IPS-20b (cell line): ENCODE data around the gene ZNF23.
"Not testable (repeated sequence)": the region's sequence is repeated elsewhere in the genome, so short reads cannot be mapped to it uniquely, and the experiment has no call there.

ENCODE experiments used
- H3K27ac ChIP-seq: one replicate; pipeline ENCODE4 v1.5.1; 2013; ENCODE audit warnings: low read length
- H3K27me3 ChIP-seq: 2 replicates; pipeline ENCODE4 v1.6.1; 2013; ENCODE audit warnings: mild to moderate bottlenecking, low read length, inconsistent platforms; ENCODE audit not compliant: insufficient read depth
- H3K36me3 ChIP-seq: 2 replicates; pipeline ENCODE4 v1.6.1; 2013; ENCODE audit warnings: low read depth, mild to moderate bottlenecking, inconsistent platforms, low read length, moderate library complexity; ENCODE audit not compliant: insufficient read depth
- H3K4me1 ChIP-seq: 2 replicates; pipeline ENCODE4 v1.6.1; 2013; ENCODE audit warnings: mild to moderate bottlenecking, control low read depth, inconsistent platforms, low read length, moderate library complexity; ENCODE audit not compliant: insufficient read depth
- H3K4me3 ChIP-seq: 2 replicates; pipeline ENCODE4 v1.5.1; 2013; ENCODE audit warnings: mild to moderate bottlenecking, low read length, inconsistent platforms
- H3K9ac ChIP-seq: 2 replicates; pipeline ENCODE4 v1.6.1; 2013; ENCODE audit warnings: low read depth, mild to moderate bottlenecking, inconsistent platforms, low read length, moderate library complexity
- H3K9me3 ChIP-seq: 2 replicates; pipeline ENCODE4 v1.6.1; 2013; ENCODE audit warnings: mild to moderate bottlenecking, low read depth, low read length, inconsistent platforms; ENCODE audit not compliant: insufficient read depth

ZNF23 gene

DNA sequence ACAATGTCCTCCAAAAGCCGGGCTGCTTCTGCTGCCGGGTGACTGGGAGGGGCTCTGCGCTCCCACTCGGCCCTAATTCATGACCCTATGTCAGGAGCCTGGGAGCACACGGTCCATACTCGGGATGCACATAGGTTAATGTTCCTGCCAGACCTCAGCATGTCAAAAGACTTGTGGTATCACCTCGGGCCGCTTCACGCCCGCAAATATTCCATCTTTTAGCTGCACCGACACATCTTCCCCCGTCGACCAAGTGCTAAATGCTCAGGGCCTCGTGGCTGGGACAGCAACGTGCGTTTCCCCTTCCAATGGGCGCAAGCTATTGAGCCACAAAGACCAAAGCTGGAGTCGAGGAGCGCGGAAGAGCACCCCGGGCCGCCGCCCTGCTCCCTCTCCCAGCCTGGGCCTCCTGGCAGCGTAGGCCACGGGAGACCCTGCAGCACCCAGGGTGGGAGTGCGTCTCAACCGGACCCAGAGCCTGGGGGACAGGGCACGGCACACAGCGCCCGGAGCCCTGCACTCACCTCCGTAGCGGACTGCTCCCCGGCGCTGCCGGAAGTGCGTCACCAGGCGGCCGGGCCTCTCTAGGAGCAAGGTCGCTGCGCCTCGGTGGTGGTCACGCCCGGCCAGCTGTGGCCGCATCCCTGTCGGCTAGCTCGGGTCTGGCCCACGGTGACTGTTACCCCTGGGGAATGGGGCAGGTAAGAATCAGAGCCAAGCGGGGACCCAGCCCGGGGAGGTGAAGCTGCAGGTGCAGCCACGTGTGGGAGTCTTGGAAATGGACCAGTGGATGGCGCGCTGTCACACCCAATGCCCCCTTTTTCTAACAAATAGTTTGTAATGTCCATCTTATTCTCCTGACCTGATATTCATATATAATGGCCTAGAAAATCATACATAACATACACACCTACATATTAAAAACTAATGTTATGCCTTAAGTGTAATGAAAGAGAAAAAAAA, at the start of gene ZNF23:
Gene ZNF23, minus strand, starts transcription at position 562 of the 963 bp plus-strand sequence. CDS start 5,451 bp downstream, outside the sequence.
- Histone ChIP-seq H3K27ac (no peak within 1 kb of the TSS), H3K4me3 (peak within 1 kb of the TSS; percentile 90)

DNA sequence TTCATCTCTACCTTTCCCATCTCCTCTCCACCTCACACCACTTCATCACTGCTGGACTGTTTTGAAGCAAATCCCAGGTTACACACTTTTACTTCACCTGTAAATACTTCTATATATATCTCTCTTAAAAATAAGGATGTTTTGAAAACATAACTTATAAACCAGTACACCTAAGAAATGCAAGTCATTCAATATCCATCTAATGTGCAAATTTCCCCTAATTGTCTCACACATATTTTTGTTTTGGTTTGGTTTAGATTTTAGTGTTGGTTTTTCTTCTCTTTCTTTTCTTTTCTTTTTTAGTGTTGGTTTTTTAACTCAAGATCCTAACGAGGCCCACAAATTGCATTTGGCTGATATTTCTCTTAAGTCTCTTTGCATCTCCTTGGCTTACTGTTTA, 45.0 kb upstream of the ZNF23 start:
- Histone ChIP-seq H3K9ac (no peak overlapping the region), H3K4me3 (no peak overlapping the region), H3K36me3 (no peaks in the 10 kb centered on the region), H3K4me1 (no peaks in the 10 kb centered on the region), H3K27me3 (no peaks in the 10 kb centered on the region), H3K9me3 (peaks cover 8% of the 10 kb centered on the region; the same call in 1 of the 2 replicates), H3K27ac (no peak overlapping the region)

More for the DNA sequence above, at the start of gene ZNF23:
- Histone ChIP-seq H3K4me1 (no peaks in the 10 kb centered on the region; the same call in 1 of the 2 replicates), H3K27me3 (no peaks in the 10 kb centered on the region), H3K36me3 (no peaks in the 10 kb centered on the region), H3K9me3 (no peaks in the 10 kb centered on the region), H3K9ac (peak within 1 kb of the TSS; percentile 96)

DNA sequence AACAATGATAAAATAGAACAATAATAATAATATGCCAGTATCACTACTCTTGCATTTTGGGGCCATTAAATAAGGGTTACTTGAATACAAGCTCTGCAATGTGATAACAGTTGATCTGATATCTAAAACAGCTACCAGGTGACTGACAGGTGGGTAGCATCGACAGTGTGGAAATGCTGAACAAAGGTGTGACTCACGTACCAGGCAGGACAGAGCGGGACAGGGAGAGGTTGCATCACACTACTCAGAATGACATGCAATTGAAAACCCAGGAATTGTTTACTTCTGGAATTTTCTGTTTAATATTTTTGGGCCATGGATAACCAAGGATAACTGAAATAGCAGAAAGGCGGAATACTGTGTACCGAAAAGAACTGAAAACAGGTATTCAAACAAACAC, 42.9 kb upstream of the ZNF23 start:
- Histone ChIP-seq H3K9me3 (no peaks in the 10 kb centered on the region), H3K27ac (no peak overlapping the region), H3K4me3 (no peak overlapping the region), H3K36me3 (no peaks in the 10 kb centered on the region), H3K4me1 (no peaks in the 10 kb centered on the region), H3K9ac (no peak overlapping the region), H3K27me3 (no peaks in the 10 kb centered on the region)

DNA sequence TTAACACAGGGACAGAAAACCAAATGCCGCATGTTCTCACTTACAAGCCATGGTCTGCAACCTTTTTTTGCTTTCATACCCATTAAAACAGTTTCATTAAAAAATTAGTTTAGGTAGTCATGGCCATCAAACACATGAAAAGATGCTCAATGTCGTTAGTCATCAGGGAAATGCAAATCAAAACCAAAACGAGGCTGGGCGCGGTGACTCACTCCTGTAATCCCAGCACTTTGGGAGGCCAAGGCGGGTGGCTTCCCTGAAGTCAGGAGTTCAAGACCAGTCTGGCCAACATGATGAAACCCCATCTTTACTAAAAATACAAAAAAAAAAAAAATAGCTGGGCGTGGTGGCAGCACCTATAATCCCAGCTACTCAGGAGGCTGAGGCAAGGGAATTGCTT, 42.0 kb upstream of the ZNF23 start:
- H3K27ac ChIP-seq, H3K9me3 ChIP-seq, H3K36me3 ChIP-seq, H3K4me3 ChIP-seq, H3K9ac ChIP-seq, H3K4me1 ChIP-seq, H3K27me3 ChIP-seq: not testable (repeated sequence)

DNA sequence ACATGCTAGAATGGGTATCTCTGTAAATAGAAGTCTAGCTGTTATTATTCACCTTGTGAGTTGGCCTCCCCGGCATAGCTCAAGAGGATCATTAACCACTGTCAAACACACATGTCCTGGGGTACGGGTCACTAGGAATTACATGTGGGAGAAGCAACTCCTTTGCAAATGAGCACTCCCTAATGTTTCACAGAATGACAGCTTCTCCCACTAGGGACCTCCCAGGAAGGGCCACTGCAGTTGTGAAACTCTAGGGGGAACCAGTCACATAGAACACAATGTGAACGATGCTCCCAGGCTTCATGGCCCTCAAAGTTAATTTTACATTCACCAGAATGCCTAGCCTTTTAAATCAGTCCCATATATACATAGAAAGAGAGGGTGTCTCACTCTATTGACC, 39.5 kb upstream of the ZNF23 start:
- no peaks in the 10 kb centered on the region for H3K27me3 ChIP-seq
- H3K9ac ChIP-seq: no peak overlapping the region
- H3K9me3 ChIP-seq: no peaks in the 10 kb centered on the region
- H3K36me3 ChIP-seq: no peaks in the 10 kb centered on the region
- no peak overlapping the region for H3K27ac ChIP-seq
- H3K4me3 ChIP-seq: no peak overlapping the region
- H3K4me1 ChIP-seq: no peaks in the 10 kb centered on the region

DNA sequence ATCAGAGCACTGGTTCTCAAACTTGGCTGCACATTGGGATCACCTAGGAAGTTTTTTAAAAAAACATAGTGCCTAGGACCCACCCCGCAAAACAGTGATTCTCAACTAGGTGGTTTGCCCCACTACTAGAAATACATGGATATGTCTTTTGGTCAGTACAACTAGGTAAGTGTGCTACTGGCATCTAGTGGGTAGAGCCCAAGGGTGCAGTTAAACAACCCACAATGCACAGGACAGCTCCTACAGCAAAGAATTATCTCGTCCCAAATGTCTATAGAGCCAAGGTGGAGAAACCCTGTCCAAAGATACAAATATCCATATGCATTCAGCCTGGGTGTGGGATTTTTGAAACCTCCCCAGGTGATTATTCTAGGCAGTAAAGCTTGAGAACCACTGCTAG, 38.9 kb upstream of the ZNF23 start:
- H3K9me3 ChIP-seq: no peaks in the 10 kb centered on the region
- no peaks in the 10 kb centered on the region for H3K36me3 ChIP-seq
- no peaks in the 10 kb centered on the region for H3K4me1 ChIP-seq
- H3K27me3 ChIP-seq: no peaks in the 10 kb centered on the region
- H3K4me3 ChIP-seq: no peak overlapping the region
- no peak overlapping the region for H3K27ac ChIP-seq
- H3K9ac ChIP-seq: no peak overlapping the region

DNA sequence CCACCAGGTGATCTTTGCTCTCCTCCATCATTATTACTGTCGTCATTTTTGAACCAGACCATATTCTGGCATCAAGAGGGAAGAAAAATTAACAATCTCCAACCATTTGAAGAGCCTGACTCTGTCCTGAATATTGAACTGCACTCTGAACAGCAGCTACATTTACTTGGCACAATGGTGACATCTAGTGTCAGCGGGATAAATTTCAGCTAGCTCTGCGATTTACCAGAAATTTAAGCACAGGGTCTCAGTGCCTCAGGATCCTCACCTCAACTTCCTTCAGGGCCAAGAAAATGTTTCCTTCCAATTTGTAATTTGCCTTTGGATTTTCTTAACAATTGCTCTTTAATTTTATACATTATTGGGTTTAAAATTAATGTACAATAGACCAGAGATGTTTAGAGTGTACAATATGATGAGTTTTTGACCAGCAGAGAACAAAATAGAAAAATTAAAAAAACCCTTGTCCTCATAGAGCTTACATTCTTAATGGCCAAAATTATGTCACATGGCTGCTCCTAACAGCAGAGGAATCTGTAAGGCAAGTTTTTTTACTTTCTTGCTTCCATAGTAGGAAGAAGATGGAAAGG, 37.8 kb upstream of the ZNF23 start:
- Histone ChIP-seq H3K27me3 (no peaks in the 10 kb centered on the region), H3K9me3 (no peaks in the 10 kb centered on the region), H3K27ac (no peak overlapping the region), H3K36me3 (no peaks in the 10 kb centered on the region), H3K4me1 (no peaks in the 10 kb centered on the region), H3K4me3 (no peak overlapping the region), H3K9ac (no peak overlapping the region)

DNA sequence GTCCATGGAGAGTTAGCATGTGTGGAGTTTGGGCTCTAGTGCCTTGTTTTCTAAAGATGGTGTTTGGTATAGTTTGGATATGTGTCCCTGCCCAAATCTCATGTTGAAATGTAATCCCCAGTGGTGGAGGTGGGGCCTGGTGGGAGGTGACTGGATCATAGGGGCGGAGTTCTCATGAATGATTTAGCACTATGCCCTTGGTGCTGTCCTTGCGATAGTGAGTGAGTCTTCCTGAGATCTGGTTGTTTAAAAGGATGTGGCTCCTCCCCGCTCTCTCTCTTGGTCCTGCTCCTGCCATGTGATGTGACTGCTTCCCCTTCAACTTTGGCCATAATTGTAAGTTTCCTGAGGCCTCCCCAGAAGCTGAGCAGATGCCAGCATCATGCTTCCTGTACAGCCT, 36.0 kb upstream of the ZNF23 start:
- no peaks in the 10 kb centered on the region for H3K9me3 ChIP-seq
- no peaks in the 10 kb centered on the region for H3K4me1 ChIP-seq
- no peak overlapping the region for H3K9ac ChIP-seq
- no peaks in the 10 kb centered on the region for H3K36me3 ChIP-seq
- H3K27ac ChIP-seq: no peak overlapping the region
- H3K4me3 ChIP-seq: no peak overlapping the region
- no peaks in the 10 kb centered on the region for H3K27me3 ChIP-seq

DNA sequence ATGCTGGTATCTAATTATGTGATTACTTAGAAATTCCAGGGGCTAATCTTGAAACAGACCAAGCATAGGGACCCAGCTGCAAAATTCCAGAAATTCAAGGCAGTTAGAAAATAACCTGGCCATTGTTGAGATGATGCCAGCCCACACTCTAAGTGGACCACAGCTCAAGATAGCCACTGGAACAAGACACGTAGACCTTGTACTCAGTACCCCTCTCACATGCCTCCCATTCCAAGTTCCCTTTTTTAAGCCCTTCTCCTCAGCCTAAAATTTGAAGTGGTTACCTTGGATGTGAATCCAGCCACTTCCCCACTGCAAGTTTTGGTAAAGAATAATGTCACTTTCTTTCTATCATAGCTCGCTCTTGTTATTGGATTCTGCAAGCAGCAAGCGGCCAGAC, 31.2 kb upstream of the ZNF23 start:
- H3K9me3 ChIP-seq: no peaks in the 10 kb centered on the region
- no peak overlapping the region for H3K4me3 ChIP-seq
- H3K27ac ChIP-seq: no peak overlapping the region
- no peaks in the 10 kb centered on the region for H3K27me3 ChIP-seq
- no peaks in the 10 kb centered on the region for H3K36me3 ChIP-seq
- no peak overlapping the region for H3K9ac ChIP-seq
- no peaks in the 10 kb centered on the region for H3K4me1 ChIP-seq

DNA sequence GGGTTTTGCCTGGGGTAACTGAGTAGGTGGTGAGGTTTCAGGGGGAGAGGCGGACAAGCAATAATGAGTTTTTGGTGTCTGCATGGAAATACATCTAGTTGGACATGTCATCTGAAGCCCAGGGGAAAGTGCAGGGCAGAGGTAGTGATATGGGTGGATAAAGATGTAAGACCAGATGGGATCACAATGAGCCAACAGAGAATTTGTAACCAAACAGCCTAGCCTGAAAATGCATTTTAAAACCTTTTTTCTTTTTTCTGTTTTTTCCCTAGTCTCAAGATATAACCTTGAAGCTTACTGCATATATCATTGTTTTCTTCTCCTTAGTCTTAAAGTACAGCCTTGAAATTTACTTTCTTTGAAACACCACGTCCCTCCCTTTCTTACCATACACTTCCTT, 30.7 kb upstream of the ZNF23 start:
- no peak overlapping the region for H3K9ac ChIP-seq
- no peaks in the 10 kb centered on the region; the same call in 1 of the 2 replicates for H3K27me3 ChIP-seq
- no peaks in the 10 kb centered on the region for H3K36me3 ChIP-seq
- H3K4me3 ChIP-seq: no peak overlapping the region
- H3K27ac ChIP-seq: no peak overlapping the region
- no peaks in the 10 kb centered on the region for H3K9me3 ChIP-seq
- no peaks in the 10 kb centered on the region for H3K4me1 ChIP-seq

DNA sequence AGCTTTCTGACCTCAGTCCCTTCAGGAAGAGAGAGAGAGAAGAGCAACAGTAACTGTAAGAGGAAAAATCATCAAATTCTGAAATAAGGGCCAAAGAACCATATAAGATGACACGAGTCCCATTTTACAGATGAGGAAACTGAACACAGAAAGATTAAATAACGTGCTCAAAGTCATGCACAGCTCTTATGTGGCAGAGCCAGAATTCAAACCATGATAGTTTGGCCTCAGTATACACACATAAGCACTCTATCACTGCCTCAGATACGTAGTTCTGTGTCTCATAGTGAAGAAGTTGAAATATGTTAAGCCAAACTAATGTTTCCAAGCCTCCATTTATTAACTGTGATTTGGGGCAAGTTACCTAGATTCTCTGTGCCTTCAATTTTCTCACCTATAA, 29.0 kb upstream of the ZNF23 start:
- Histone ChIP-seq H3K36me3 (no peaks in the 10 kb centered on the region), H3K4me3 (no peak overlapping the region), H3K9ac (no peak overlapping the region), H3K9me3 (no peaks in the 10 kb centered on the region), H3K27me3 (peaks cover 4% of the 10 kb centered on the region; the same call in 1 of the 2 replicates), H3K27ac (no peak overlapping the region), H3K4me1 (no peaks in the 10 kb centered on the region)

DNA sequence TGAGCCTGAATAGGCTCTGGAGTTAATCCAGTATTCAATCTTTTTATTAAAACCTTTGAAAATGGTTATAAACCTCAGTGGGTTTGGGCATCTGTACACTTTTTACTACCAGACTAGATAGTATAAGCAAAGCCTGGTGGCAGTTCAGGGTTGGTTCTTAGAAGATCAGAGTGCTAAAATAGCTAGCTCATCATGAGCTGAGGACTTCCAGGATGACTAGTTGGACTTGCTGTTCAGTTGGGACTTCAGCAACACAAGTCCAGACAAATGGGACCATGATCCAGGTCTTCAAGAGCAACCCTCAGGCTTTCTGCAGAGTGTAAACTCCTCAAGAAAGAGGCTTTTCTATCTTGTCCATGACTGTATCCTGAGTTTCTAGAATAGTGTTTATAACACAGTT, 28.3 kb upstream of the ZNF23 start:
- Histone ChIP-seq H3K27me3 (peaks cover 4% of the 10 kb centered on the region; the same call in 1 of the 2 replicates), H3K9ac (no peak overlapping the region), H3K27ac (no peak overlapping the region), H3K4me1 (no peaks in the 10 kb centered on the region), H3K36me3 (no peaks in the 10 kb centered on the region), H3K9me3 (no peaks in the 10 kb centered on the region), H3K4me3 (no peak overlapping the region)
